Measurements from ENCODE around the gene FAM180B. TPM values are rescaled to one million over a fixed set of nuclear protein-coding genes. Genes with fewer than 3 reads are reported as not detected.
"Not testable (repeated sequence)": the region's sequence is repeated elsewhere in the genome, so short reads cannot be mapped to it uniquely, and the experiment has no call there.

The FAM180B gene
- total RNA-seq, 2 donors from 2014 or later: not detected

GRCh38 chr11:47552566-47553405 is 33.7 kb upstream of the FAM180B start, which contains the start of gene CELF1:
CELF1 (minus strand) TSS chr11:47553132; CDS start chr11:47499523, 53,609 bp downstream.
- Histone ChIP-seq H3K27ac (peak within 1 kb of the TSS; percentile 95), H3K9me3 (no peaks in the 10 kb centered on the region), H3K4me3 (peak within 1 kb of the TSS; percentile 90), H3K9ac (ENCODE audit: low read depth in 2 of 2, low read length in 2 of 2) (peak within 1 kb of the TSS; percentile 86 to 96), H3K4me1 (no peaks in the 10 kb centered on the region), H3K36me3 (no peaks in the 10 kb centered on the region), H3K27me3 (no peaks in the 10 kb centered on the region)
- intact Hi-C loops (cut with DNase I): no loop called here
- TF ChIP-seq CTCF (IDR thresholded peaks at IDR 0.05): peak; percentile 81
- DNase-seq: peak; percentile 92

- no peak for DNase-seq
- no peaks in the 10 kb centered on the region for H3K4me1 ChIP-seq
- H3K27ac ChIP-seq: peak overlapping the region; percentile 95
- peak overlapping the region; percentile 75 to 86 for H3K9ac ChIP-seq (ENCODE audit: low read depth in 2 of 2, low read length in 2 of 2)
- no peaks in the 10 kb centered on the region for H3K9me3 ChIP-seq
- TF ChIP-seq CTCF (IDR thresholded peaks at IDR 0.05): no peak
- H3K4me3 ChIP-seq: peak overlapping the region; percentile 90
- intact Hi-C loops (cut with DNase I): no loop called here
- no peaks in the 10 kb centered on the region for H3K27me3 ChIP-seq
- H3K36me3 ChIP-seq: no peaks in the 10 kb centered on the region
Observed at GRCh38 chr11:47553406-47553743, 33.1 kb upstream of the FAM180B start.

DNA sequence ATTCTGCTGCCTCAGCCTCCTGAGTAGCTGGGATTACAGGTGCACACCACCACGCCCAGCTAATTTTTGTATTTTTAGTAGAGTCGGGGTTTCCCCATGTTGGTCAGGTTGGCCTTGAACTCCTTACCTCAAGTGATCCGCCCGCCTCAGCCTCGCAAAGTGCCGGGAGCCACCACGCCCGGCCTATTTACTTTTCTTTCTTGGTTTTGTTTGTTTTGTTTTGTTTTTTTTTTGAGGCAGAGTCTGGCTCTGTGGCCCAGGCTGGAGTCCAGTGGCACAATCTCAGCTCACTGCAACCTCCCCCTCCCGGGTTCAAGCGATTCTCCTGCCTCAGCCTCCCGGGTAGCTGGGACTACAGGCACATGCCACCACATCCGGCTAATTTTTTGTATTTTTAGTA is 29.5 kb upstream of the FAM180B start:
- H3K27me3 ChIP-seq; H3K9ac ChIP-seq (ENCODE audit: low read depth in 2 of 2, low read length in 2 of 2); DNase-seq; H3K4me3 ChIP-seq; H3K4me1 ChIP-seq; H3K9me3 ChIP-seq; H3K27ac ChIP-seq; intact Hi-C loops (cut with DNase I); H3K36me3 ChIP-seq: not testable (repeated sequence)

- Histone ChIP-seq H3K27me3 (no peaks in the 10 kb centered on the region), H3K4me1 (no peaks in the 10 kb centered on the region), H3K4me3 (no peak overlapping the region), H3K36me3 (no peaks in the 10 kb centered on the region), H3K27ac (no peak overlapping the region), H3K9me3 (no peaks in the 10 kb centered on the region), H3K9ac (ENCODE audit: low read depth in 2 of 2, low read length in 2 of 2) (no peak overlapping the region)
- DNase-seq: no peak
- intact Hi-C loops (cut with DNase I): no loop called here
- TF ChIP-seq CTCF (IDR thresholded peaks at IDR 0.05): no peak
Observed at GRCh38 chr11:47558695-47559094, 27.8 kb upstream of the FAM180B start.

GRCh38 chr11:47560426-47560825 is 26.1 kb upstream of the FAM180B start:
- H3K9ac ChIP-seq (ENCODE audit: low read depth in 2 of 2, low read length in 2 of 2): no peak overlapping the region
- peaks cover 4% of the 10 kb centered on the region for H3K4me1 ChIP-seq
- no peak overlapping the region for H3K27ac ChIP-seq
- H3K27me3 ChIP-seq: no peaks in the 10 kb centered on the region
- no peak for TF ChIP-seq CTCF (IDR thresholded peaks at IDR 0.05)
- H3K4me3 ChIP-seq: no peak overlapping the region
- H3K9me3 ChIP-seq: no peaks in the 10 kb centered on the region
- H3K36me3 ChIP-seq: no peaks in the 10 kb centered on the region
- intact Hi-C loops (cut with DNase I): no loop called here
- DNase-seq: no peak

- DNase-seq: not testable (repeated sequence)
Observed at GRCh38 chr11:47562393-47562792, 24.1 kb upstream of the FAM180B start.

GRCh38 chr11:47564366-47564765 is 22.1 kb upstream of the FAM180B start:
- H3K27ac ChIP-seq; DNase-seq; H3K36me3 ChIP-seq; intact Hi-C loops (cut with DNase I); H3K9ac ChIP-seq (ENCODE audit: low read depth in 2 of 2, low read length in 2 of 2); H3K27me3 ChIP-seq; H3K9me3 ChIP-seq; H3K4me1 ChIP-seq; H3K4me3 ChIP-seq: not testable (repeated sequence)

More at GRCh38 chr11:47562393-47562792, 24.1 kb upstream of the FAM180B start:
- H3K9ac ChIP-seq (ENCODE audit: low read depth in 2 of 2, low read length in 2 of 2); H3K36me3 ChIP-seq; H3K4me3 ChIP-seq; intact Hi-C loops (cut with DNase I); H3K27ac ChIP-seq; H3K27me3 ChIP-seq; H3K4me1 ChIP-seq; H3K9me3 ChIP-seq: not testable (repeated sequence)

Measured in colonic mucosa (tissue), 4 donors.